NOMO-1 treated with DMSO at 0.1 percent for 48 hours (cell line): ENCODE measurements around the gene LIMK2.
"Not testable (repeated sequence)": the region's sequence is repeated elsewhere in the genome, so short reads cannot be mapped to it uniquely, and the experiment has no call there.

Experiments
- DNase-seq: peaks from one replicate; lab custom pipeline; 2025; ENCODE audit not compliant: unreplicated experiment; lab: John Stamatoyannopoulos, UW

Gene LIMK2

GRCh38 chr22:31210556-31211421 lies 1.3 kb upstream of the LIMK2 start:
- no peak for DNase-seq

GRCh38 chr22:31211482-31211861 lies 626 bp upstream of the LIMK2 start:
- DNase-seq = no peak

GRCh38 chr22:31212783-31213629 lies 908 bp downstream of the LIMK2 start:
- DNase-seq = no peak

- no peak for DNase-seq
Measured at GRCh38 chr22:31215018-31215535, 3.0 kb downstream of the LIMK2 start.

GRCh38 chr22:31218565-31219262 lies 6.6 kb downstream of the LIMK2 start:
- DNase-seq = no peak

GRCh38 chr22:31221084-31221483 lies 9.0 kb downstream of the LIMK2 start:
- DNase-seq = no peak

- no peak for DNase-seq
Measured at GRCh38 chr22:31222736-31223135, 10.6 kb downstream of the LIMK2 start.

- no peak for DNase-seq
Measured at GRCh38 chr22:31223786-31224191, 11.7 kb downstream of the LIMK2 start.

GRCh38 chr22:31224691-31225090 lies 12.6 kb downstream of the LIMK2 start:
- not testable (repeated sequence) for DNase-seq

GRCh38 chr22:31227186-31227585 lies 15.1 kb downstream of the LIMK2 start:
- DNase-seq = no peak

- no peak for DNase-seq
Measured at GRCh38 chr22:31229402-31230079, 17.4 kb downstream of the LIMK2 start.

GRCh38 chr22:31230155-31230870 lies 18.2 kb downstream of the LIMK2 start:
- peak; percentile 94 for DNase-seq

GRCh38 chr22:31230871-31231621 lies 18.9 kb downstream of the LIMK2 start:
- DNase-seq = peak; percentile 22

- peak; percentile 39 for DNase-seq
Measured at GRCh38 chr22:31233001-31233400, 20.9 kb downstream of the LIMK2 start.

- DNase-seq = no peak
Measured at GRCh38 chr22:31235081-31235480, 23.0 kb downstream of the LIMK2 start.

- DNase-seq = not testable (repeated sequence)
Measured at GRCh38 chr22:31236044-31236443, 23.9 kb downstream of the LIMK2 start.

- no peak for DNase-seq
Measured at GRCh38 chr22:31238057-31238456, 26.0 kb downstream of the LIMK2 start.

- no peak for DNase-seq
Measured at GRCh38 chr22:31239771-31240370, 27.8 kb downstream of the LIMK2 start.

- no peak for DNase-seq
Measured at GRCh38 chr22:31241200-31241599, 29.1 kb downstream of the LIMK2 start.
